ENCODE measurements around the gene GLUL. TPM values are rescaled to one million over a fixed set of nuclear protein-coding genes. Genes with fewer than 3 reads are reported as not detected.
A peak's percentile ranks its signal among the peaks of the same experiment; 100 is the strongest.

GLUL gene
- total RNA-seq, 8 experiments from 2014 or later, result 49.0 to 392 (median 167) TPM

DNA sequence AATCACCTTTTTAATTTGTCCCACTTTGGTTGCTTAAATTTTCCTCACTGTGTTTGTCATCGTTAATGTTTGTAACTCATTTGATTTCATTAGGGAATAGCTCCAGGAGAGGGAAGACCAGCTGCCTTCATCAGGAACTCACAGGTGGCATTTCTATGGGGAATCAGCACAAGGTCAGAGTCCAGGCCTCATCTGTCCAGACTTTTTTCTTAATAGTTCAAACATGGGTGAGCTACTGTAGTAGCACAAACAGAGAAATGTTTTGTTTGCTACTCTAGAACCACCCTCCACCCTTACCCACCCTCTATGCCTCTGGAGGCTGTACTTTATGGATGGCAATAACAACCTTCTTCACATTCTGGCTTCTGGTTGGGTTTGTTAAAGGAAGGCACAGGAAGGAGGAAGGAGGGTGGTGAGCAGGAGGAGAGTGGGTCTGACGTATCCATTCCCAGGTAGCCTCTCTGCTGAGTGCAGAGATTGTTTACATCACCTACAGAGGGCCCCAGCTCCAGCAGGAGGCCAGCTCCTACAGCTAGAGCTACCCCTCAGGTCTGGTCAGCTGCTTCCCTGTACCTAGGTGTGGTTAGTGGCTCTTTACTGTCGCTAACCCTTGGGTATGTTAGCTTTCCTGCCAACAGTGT is 17.0 kb upstream of the GLUL start:
- H3K27ac ChIP-seq, result no peak overlapping the region
- 8 to 100% (median 75%) methylated on average over 1 to 3 of the region's 3 CpGs; no CpG with 5 or more reads in 1 of the 10 experiments for WGBS, 10 experiments
- in situ Hi-C loops (cut with MboI; ENCODE audit: low pct_unique_long_range_greater_than_20kb in 2 of 9, low sequenced_read_pairs in 9 of 9, unreplicated experiment in 9 of 9), result no loop called here
- no peaks in the 10 kb centered on the region for H3K4me1 ChIP-seq (replicated peaks in 1 of 2)
- H3K4me3 ChIP-seq, result no peak overlapping the region
- ATAC-seq (replicated peaks in 6 of 8), result no peak

DNA sequence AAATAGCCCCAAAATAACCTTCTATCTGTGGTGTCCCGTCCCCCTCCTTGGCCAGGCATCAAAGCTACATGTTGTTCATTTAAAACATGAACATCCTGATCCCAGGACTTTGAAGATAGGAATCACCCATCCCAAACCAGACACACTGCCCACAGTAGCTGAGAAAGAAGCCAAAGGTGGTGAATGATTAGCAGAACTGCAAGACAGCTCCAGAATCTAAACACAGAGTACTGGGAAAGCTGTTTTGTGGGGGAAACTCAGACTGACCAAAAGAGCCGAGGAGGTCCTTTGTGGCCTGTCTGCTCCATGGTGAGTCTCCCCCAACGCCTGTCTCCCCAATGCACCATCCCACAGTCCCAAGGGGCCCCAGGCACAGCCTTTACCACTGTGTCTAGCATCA is 16.1 kb upstream of the GLUL start:
- H3K4me1 ChIP-seq (replicated peaks in 1 of 2), result no peaks in the 10 kb centered on the region
- H3K27ac ChIP-seq, result no peak overlapping the region
- WGBS, 10 experiments, result 0 to 88% (median 73%) methylated on average over 1 to 3 of the region's 3 CpGs; no CpG with 5 or more reads in 5 of the 10 experiments
- ATAC-seq (replicated peaks in 6 of 8), result no peak
- no peak overlapping the region for H3K4me3 ChIP-seq
- in situ Hi-C loops (cut with MboI; ENCODE audit: low pct_unique_long_range_greater_than_20kb in 2 of 9, low sequenced_read_pairs in 9 of 9, unreplicated experiment in 9 of 9), result no loop called here

DNA sequence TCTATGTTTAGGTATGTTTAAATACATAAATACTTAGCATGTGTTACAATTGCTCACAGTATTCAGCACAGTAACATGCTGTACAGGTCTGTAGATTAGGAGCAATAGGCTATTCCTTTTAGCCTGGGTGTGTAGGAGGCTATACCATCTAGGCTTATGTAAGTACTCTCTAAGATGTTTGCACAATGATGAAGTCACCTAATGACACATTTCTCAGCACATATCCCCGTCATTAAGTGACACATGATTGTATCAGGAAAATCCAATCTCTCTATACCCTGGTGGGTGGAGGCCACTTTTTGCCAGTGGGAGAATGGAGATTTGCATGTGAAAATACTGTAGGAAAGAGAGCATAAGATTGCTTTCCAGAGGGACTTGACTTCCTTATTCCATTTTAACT is 14.4 kb upstream of the GLUL start:
- no peak overlapping the region for H3K4me3 ChIP-seq
- in situ Hi-C loops (cut with MboI; ENCODE audit: low pct_unique_long_range_greater_than_20kb in 2 of 9, low sequenced_read_pairs in 9 of 9, unreplicated experiment in 9 of 9), result no loop called here
- peak in 3 of 8 experiments; percentile 61 to 75 (median 69) for ATAC-seq (replicated peaks in 6 of 8)
- H3K4me1 ChIP-seq (replicated peaks in 1 of 2), result no peaks in the 10 kb centered on the region
- WGBS, 10 experiments, result 0 to 90% (median 83%) methylated on average over 1 of the region's 1 CpG; no CpG with 5 or more reads in 3 of the 10 experiments
- H3K27ac ChIP-seq, result no peak overlapping the region

DNA sequence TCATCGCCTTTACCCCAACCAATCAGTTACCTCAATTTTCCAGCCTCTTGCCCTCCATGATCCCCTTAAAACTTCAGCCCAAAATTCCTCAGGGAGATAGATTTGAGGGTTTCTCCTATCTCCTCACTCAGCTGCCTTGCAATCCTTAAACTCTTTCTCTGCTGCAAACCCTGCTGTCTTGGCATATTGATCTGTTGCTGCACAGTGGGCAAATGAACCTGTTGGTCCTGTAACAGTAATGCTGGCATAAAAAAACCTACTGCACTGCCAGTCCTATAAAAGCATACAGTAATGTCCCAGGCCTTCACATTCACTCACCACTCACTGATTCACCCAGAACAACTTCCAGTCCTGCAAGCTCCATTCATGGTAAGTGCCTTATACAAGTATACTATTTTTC is 14.0 kb upstream of the GLUL start:
- WGBS, 10 experiments, result 33 to 100% (median 100%) methylated on average over 1 of the region's 1 CpG; no CpG with 5 or more reads in 5 of the 10 experiments
- Histone ChIP-seq H3K27ac (no peak overlapping the region), H3K4me3 (no peak overlapping the region), H3K4me1 (replicated peaks in 1 of 2) (no peaks in the 10 kb centered on the region)
- ATAC-seq (replicated peaks in 6 of 8), result no peak
- in situ Hi-C loops (cut with MboI; ENCODE audit: low pct_unique_long_range_greater_than_20kb in 2 of 9, low sequenced_read_pairs in 9 of 9, unreplicated experiment in 9 of 9), result no loop called here

DNA sequence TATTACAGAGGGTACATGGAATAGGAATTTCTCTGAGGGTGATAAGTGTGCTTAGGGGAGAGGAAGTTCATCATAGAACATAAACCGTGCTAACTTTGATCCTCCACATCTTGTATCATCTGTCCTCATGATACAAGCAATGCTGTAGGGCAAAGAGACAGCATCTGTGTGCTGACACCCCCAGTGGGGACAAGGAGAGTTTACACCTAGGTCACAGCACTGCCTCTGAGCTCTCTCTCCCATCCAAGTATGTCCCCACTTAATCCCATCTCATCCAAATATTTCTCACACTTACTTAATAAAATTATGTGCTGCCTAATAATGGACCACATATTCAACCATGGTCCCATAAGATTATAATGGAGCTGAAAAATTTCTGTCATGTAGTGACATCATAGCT is 13.2 kb upstream of the GLUL start:
- WGBS, 10 experiments, result 33 to 88% (median 67%) methylated on average over 1 of the region's 1 CpG; no CpG with 5 or more reads in 3 of the 10 experiments
- in situ Hi-C loops (cut with MboI; ENCODE audit: low pct_unique_long_range_greater_than_20kb in 2 of 9, low sequenced_read_pairs in 9 of 9, unreplicated experiment in 9 of 9), result loop anchor here in 1 of 9 experiments (5.0 kb wide), 1 partner anchor 322 kb away; no protein-coding TSS in a partner anchor
- H3K4me1 ChIP-seq (replicated peaks in 1 of 2), result no peaks in the 10 kb centered on the region
- ATAC-seq (replicated peaks in 6 of 8), result peak in 1 of 8 experiments; percentile 76
- no peak overlapping the region for H3K4me3 ChIP-seq
- no peak overlapping the region for H3K27ac ChIP-seq

DNA sequence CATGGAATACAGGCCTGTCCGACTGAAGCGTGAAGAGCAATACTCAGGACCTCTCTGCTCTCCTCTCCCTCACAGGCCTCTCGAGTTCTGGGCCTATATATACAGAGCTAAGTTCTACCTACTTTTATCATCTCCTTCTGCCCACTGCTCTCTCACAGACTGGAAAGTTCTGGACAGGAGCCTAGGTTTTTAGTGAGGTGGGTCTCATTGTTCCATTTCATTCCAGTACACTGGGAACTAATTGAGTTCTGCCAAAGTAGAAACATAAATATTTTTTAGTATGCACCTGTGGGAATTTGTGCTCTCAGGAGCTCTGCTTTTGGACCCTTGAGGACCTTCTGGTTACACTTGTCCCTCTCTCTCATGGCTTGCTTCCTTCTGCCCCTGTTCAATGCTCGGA is 9.0 kb upstream of the GLUL start, which contains the start of gene TEDDM1:
Gene TEDDM1, minus strand, starts transcription at position 101 of the 400 bp plus-strand sequence. CDS start 182 bp downstream, outside the sequence.
- WGBS, 10 experiments, result 80 to 100% (median 96%) methylated on average over 1 to 4 of the region's 4 CpGs; no CpG with 5 or more reads in 2 of the 10 experiments
- no peak for ATAC-seq (replicated peaks in 6 of 8)
- H3K4me1 ChIP-seq (replicated peaks in 1 of 2), result no peaks in the 10 kb centered on the region
- in situ Hi-C loops (cut with MboI; ENCODE audit: low pct_unique_long_range_greater_than_20kb in 2 of 9, low sequenced_read_pairs in 9 of 9, unreplicated experiment in 9 of 9), result loop anchor here in 1 of 9 experiments (5.0 kb wide), 1 partner anchor 318 kb away; no protein-coding TSS in a partner anchor
- H3K4me3 ChIP-seq, result no peak within 1 kb of the TSS
- no peak within 1 kb of the TSS for H3K27ac ChIP-seq

DNA sequence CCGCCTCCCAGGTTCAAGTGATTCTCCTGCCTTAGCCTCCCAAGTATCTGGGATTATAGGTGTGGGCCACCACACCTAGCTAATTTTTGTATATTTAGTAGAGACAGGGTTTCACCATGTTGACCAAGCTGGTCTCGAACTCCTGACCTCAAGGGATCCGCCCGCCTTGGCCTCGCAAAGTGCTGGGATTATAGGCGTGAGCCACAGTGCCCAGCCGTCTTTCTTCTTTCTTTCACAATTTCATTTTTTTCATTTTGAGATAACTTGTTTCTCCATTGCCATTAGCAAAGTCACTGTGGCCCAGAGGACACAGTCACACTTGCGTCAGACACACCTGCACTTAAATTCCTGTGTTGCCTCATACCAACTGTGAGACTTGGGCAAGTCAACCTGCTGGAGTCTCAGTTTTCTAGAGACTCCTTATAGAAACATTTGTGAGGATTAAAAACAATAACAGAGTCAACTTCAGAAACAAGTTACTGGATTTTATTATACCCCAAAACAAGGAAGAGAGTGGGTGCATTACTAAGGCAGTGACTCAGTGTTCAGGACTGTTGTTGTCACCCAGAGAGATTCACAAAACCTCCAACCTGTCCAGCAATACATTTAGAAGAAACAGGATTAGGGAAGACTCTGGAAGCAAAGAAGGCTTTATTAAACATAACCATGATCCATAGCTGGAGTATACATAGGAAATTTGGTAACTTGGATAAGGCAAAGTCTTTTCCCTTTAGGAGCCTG is 6.2 kb upstream of the GLUL start:
- in situ Hi-C loops (cut with MboI; ENCODE audit: low pct_unique_long_range_greater_than_20kb in 2 of 9, low sequenced_read_pairs in 9 of 9, unreplicated experiment in 9 of 9), result loop anchor here in 7 of 9 experiments (5.0 to 10.0 kb wide), 4 partner anchors 253 to 913 kb away; partner anchors contain the start of gene CACNA1E (in 1 of the 7)
- H3K4me3 ChIP-seq, result no peak overlapping the region
- WGBS, 10 experiments, result 67 to 100% (median 90%) methylated on average over 1 to 8 of the region's 8 CpGs
- H3K27ac ChIP-seq, result no peak overlapping the region
- peaks cover 2 to 9% of the 10 kb centered on the region in 2 donors for H3K4me1 ChIP-seq (replicated peaks in 1 of 2)
- no peak for ATAC-seq (replicated peaks in 6 of 8)

DNA sequence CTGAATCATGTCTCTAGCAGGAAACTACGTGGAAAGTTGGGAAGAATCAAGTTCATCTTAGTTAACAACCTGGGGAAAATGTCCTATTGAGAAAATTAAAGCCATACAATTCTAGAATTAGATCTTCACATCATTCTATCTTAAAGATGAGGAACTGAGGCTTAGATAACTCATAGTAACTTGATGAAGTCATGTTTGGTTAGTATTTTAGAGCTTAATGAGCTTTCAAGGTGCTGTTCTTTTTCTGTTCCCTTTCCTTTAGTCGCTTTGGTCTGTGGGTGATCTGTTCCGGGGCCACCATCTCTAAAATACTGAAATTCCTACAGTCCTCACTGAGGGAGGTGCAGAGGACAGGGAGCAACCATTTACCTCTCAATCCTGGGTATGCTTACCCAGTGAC is 4.3 kb upstream of the GLUL start:
- Histone ChIP-seq H3K4me3 (no peak overlapping the region), H3K4me1 (replicated peaks in 1 of 2) (peaks cover 2 to 16% of the 10 kb centered on the region in 2 donors), H3K27ac (no peak overlapping the region)
- WGBS, 10 experiments, result 33 to 100% (median 82%) methylated on average over 1 to 3 of the region's 3 CpGs
- ATAC-seq (replicated peaks in 6 of 8), result no peak
- in situ Hi-C loops (cut with MboI; ENCODE audit: low pct_unique_long_range_greater_than_20kb in 2 of 9, low sequenced_read_pairs in 9 of 9, unreplicated experiment in 9 of 9), result loop anchor here in 7 of 9 experiments (5.0 to 10.0 kb wide), 4 partner anchors 251 to 911 kb away; partner anchors contain the start of gene CACNA1E (in 1 of the 7)

DNA sequence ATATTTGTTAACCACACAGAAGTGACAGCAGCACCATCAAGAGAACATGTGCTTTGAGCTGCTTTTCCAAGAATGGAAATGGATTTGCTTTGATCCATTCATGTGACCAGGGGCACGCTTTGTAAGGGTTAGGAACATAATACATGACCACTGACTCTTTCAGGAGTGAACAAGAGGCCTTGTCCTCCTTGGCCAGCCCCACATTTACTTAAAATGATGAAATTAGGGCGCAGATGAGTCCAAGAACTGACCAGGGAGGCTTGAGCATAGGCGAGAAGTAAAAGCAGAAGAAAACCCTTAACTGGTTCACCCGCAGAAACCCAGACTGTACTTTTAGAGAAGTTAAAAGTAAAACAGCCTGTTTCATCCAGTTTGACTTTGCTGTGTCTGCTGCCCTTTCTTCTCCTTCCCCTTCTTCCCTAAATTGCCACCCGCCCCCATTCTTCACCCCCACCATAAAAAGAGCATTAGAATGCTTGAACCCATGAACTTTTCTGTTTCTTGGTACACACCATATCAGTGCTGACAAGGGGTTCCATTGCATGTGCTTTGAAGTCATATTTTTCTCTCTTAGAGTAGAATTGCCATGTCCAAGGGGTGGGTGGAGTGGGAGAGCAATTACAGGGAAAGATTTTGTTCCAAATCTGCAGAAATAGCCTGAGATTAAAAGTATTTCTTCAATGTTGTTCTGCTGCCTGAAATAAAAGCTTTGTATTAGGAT is 2.6 kb upstream of the GLUL start:
- Histone ChIP-seq H3K4me1 (replicated peaks in 1 of 2) (peaks cover 2 to 16% of the 10 kb centered on the region in 2 donors), H3K27ac (no peak overlapping the region), H3K4me3 (no peak overlapping the region)
- 30 to 100% (median 50%) methylated on average over 1 to 5 of the region's 5 CpGs; no CpG with 5 or more reads in 1 of the 10 experiments for WGBS, 10 experiments
- in situ Hi-C loops (cut with MboI; ENCODE audit: low pct_unique_long_range_greater_than_20kb in 2 of 9, low sequenced_read_pairs in 9 of 9, unreplicated experiment in 9 of 9), result loop anchor here in 7 of 9 experiments (10.0 kb wide), 3 partner anchors 249 to 909 kb away; partner anchors contain the start of gene CACNA1E (in 1 of the 7)
- ATAC-seq (replicated peaks in 6 of 8), result no peak

DNA sequence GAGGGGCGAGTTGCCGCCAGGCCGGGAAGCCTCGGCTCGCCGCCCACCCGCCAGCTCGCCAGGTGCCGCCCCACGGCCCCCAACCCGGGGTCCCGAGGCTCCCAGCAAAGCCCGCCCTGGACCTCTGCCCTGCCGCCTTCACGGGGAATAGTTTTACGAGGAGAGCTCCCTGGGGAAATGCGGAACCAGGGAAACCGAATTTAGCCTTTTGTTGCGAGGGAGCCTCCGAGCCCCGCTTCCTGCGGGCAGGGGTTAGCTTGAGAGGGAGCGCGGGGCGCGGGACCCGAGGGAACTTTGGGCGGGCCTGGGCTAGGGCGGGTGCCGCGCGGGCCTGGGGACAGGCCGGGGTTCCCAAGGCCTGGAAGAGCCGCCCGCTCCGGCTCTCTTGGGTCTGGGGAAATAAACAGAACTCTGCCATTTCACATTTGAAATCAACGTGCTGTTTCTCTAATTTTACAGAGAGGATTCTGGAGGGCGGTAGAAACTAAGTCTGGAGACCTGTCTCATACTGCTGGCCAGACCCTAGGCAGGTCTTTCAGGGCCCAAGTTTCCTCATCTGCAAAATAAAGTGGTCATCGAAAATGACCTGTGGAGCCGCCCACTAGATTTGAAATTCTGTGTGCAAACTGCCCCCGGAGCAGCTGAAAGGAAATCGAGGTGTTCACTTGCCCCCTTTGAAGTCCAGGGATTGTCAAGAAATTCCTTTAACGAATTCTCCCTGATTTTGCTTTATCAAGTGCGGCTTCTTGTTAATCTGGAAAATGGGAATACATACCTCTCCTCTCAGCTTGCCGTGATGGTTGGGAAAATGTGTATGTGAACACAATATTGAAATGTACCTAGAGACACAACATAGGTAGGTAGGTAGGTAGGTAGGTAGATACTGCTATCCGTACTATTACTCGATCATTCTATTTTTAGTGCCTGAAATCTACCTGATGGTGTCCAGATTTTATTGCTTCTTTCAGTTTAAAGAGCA is 749 bp upstream of the GLUL start:
- Histone ChIP-seq H3K4me1 (replicated peaks in 1 of 2) (peaks cover 7 to 20% of the 10 kb centered on the region in 2 donors), H3K27ac (peak overlapping the region; percentile 92), H3K4me3 (peak overlapping the region; percentile 84 to 98 (median 94))
- peak; percentile 5 to 57 (median 29) for ATAC-seq (replicated peaks in 6 of 8)
- in situ Hi-C loops (cut with MboI; ENCODE audit: low pct_unique_long_range_greater_than_20kb in 2 of 9, low sequenced_read_pairs in 9 of 9, unreplicated experiment in 9 of 9), result loop anchor here in 7 of 9 experiments (10.0 kb wide), 3 partner anchors 248 to 908 kb away; partner anchors contain the start of gene CACNA1E (in 1 of the 7)
- WGBS, 10 experiments, result 20 to 93% (median 65%) methylated on average over 2 to 19 of the region's 47 CpGs

DNA sequence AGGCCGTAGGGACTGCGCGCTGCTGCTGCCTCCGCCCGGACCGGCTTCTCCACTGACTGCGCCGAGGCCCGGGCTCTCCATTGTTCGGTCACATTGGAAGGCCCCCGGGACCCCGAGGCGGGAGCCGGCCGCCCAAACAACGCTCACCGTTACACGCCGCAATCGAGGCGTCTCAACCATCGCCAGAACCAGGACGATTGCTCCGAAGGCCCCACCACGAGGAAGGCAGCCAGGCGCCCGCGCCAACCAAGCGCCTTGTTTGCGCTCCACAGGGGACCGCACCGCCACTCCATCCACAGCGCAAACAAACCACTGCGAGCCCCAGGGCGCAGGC is 595 bp downstream of the GLUL start:
- Histone ChIP-seq H3K27ac (peak overlapping the region; percentile 82 to 88), H3K4me3 (peak overlapping the region; percentile 84 to 98 (median 94)), H3K4me1 (replicated peaks in 1 of 2) (peaks cover 7 to 20% of the 10 kb centered on the region in 2 donors)
- in situ Hi-C loops (cut with MboI; ENCODE audit: low pct_unique_long_range_greater_than_20kb in 2 of 9, low sequenced_read_pairs in 9 of 9, unreplicated experiment in 9 of 9), result loop anchor here in 7 of 9 experiments (10.0 kb wide), 3 partner anchors 246 to 906 kb away; partner anchors contain the start of gene CACNA1E (in 1 of the 7)
- WGBS, 10 experiments, result 0% methylated on average over 2 to 20 of the region's 35 CpGs; no CpG with 5 or more reads in 7 of the 10 experiments
- peak; percentile 1 to 14 (median 6) for ATAC-seq (replicated peaks in 6 of 8)

Measured in motor neuron (in vitro differentiated cells).